ENCODE measurements around the gene PRRT2.

DNA sequence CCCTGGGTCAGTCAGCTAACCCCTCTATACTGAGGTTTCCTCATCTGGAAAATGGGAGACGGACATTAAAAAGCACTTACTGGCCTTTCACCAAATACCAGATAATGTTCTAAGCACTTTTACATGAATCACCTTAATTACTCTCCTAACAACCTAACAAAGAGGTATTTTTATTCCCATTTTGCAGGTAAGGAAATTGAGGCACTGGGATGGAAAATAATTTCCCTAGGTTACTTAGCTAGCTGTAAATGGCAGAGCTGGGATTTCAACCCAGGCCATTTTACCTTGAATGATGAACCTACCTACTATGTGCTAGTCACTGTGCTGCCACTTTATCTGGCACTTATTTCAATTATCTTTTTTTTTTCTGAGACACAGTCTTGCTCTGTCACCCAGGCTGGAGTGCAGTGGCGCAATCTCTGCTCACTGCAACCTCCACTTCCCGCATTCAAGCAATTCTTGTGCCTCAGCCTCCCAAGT lies 17.7 kb upstream of the PRRT2 start:
- TF ChIP-seq CTCF (IDR thresholded peaks at IDR 0.05; ENCODE audit: insufficient read depth, low read length, poor library complexity, severe bottlenecking) (no peak), EZH2phosphoT487 (conservative IDR thresholded peaks at IDR 0.05; ENCODE audit: low read length) (no peak)

Data from SU-DHL-6 (cell line).